Esophagus squamous epithelium (tissue), 5 donors: ENCODE measurements around the gene USP37. TPM values are rescaled to one million over a fixed set of nuclear protein-coding genes. Genes with fewer than 3 reads are reported as not detected.

Source experiments
- DNase-seq: peaks from one replicate; lab custom pipeline; 2025; lab: John Stamatoyannopoulos, UW
- H3K27ac ChIP-seq, 4 donors: fragments of 200-600 bp; sonication (generic); one replicate each; pipeline ENCODE4 v1.5.1; 2016 to 2019; ENCODE audit warnings: mild to moderate bottlenecking in 1 of 4
- H3K27me3 ChIP-seq, 4 donors: fragments of 200-600 bp; sonication (generic); 1 replicate in 3 of 4; 2 replicates in 1 of 4; pipeline versions ENCODE4 v1.5.1 to v1.6.0; 2017 to 2021; ENCODE audit warnings: antibody characterized with exemption in 1 of 4
- H3K36me3 ChIP-seq, 3 donors: fragments of 200-600 bp; sonication (generic); one replicate each; pipeline ENCODE4 v1.5.1; 2016 to 2019
- H3K4me1 ChIP-seq, 3 donors: fragments of 200-600 bp; sonication (generic); one replicate each; pipeline ENCODE4 v1.5.1; 2017 to 2019
- H3K4me3 ChIP-seq, 4 donors: fragments of 200-600 bp; sonication (generic); 1 replicate in 3 of 4; 2 replicates in 1 of 4; pipeline ENCODE4 v1.5.1; 2016 to 2019; ENCODE audit warnings: mild to moderate bottlenecking in 2 of 4, moderate library complexity in 1 of 4
- H3K9me3 ChIP-seq, 3 donors: fragments of 200-600 bp; sonication (generic); one replicate each; pipeline ENCODE4 v1.5.1; 2016 to 2019
- POLR2A ChIP-seq, 4 donors: fragments of 450-650 bp; IDR thresholded peaks; one replicate each; pipeline ENCODE4 v1.6.1; 2017; ENCODE audit warnings: antibody characterized with exemption in 4 of 4, mild to moderate bottlenecking in 4 of 4, moderate library complexity in 3 of 4
- whole genome bisulfite sequencing, 2 donors: methylation state at CpG; one replicate each; pipeline ENCODE4 v1.1.5; 2018; 5-methylcytosine and 5-hydroxymethylcytosine counted together
- intact Hi-C: fragments of 100-400 bp; cut with DNase I; formaldehyde crosslinking; loops from one replicate; pipeline ENCODE4 v1.15.0; 2022
- total RNA-seq, 4 donors: library from RNA; depleted of rRNA; stranded (reverse); fragments of >200 nt; gene quantifications; one replicate each; pipeline ENCODE4 v1.1.0, GENCODE V29; 2016
- TF ChIP-seq, protein P1 (sequence below), 6 experiments: fragments of 450-650 bp in 4 of 6; fragments of 200-600 bp in 2 of 6; sonication (generic) in 2 of 6; IDR thresholded peaks; one replicate each; pipeline ENCODE4 v1.5.1; 2016 to 2019; ENCODE audit warnings: antibody characterized with exemption in 6 of 6, mild to moderate bottlenecking in 4 of 6, moderate library complexity in 4 of 6
- donor health status: DM: yes; HTN: yes; CAD: no.

The USP37 gene
- total RNA-seq, 4 donors from 2014 or later: 6.0 to 10.9 (median 7.8) TPM

DNA sequence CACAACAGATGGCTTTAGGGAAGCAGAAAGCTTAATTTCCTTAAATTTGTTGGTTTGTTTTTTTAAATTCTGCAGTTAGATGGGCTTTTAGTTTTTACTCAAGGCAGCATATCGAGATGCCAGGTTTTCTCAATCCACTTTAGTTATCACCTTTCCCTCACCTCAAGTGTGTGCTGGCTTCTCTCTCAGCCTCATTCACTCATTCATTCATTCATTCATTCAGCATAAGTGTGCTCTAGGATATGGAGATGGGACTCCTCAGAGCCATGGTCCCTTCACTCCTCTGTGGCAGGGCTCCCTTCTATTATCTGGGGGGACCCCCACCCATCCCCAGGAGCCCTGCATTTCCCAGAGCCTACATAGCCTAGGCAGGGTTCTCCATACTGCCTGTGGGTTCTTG, 130.2 kb downstream of the USP37 start:
- H3K9me3 ChIP-seq: no peaks in the 10 kb centered on the region
- no peak for DNase-seq
- TF ChIP-seq, protein P1, sequence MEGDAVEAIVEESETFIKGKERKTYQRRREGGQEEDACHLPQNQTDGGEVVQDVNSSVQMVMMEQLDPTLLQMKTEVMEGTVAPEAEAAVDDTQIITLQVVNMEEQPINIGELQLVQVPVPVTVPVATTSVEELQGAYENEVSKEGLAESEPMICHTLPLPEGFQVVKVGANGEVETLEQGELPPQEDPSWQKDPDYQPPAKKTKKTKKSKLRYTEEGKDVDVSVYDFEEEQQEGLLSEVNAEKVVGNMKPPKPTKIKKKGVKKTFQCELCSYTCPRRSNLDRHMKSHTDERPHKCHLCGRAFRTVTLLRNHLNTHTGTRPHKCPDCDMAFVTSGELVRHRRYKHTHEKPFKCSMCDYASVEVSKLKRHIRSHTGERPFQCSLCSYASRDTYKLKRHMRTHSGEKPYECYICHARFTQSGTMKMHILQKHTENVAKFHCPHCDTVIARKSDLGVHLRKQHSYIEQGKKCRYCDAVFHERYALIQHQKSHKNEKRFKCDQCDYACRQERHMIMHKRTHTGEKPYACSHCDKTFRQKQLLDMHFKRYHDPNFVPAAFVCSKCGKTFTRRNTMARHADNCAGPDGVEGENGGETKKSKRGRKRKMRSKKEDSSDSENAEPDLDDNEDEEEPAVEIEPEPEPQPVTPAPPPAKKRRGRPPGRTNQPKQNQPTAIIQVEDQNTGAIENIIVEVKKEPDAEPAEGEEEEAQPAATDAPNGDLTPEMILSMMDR (IDR thresholded peaks at IDR 0.05): no peak
- TF ChIP-seq POLR2A (IDR thresholded peaks at IDR 0.05): no peak
- 94 to 100% methylated on average over 1 of the region's 1 CpG for WGBS, 2 donors
- H3K4me3 ChIP-seq: no peak overlapping the region
- peaks cover 0 to 5% (median 4%) of the 10 kb centered on the region in 3 donors for H3K4me1 ChIP-seq
- H3K36me3 ChIP-seq: no peaks in the 10 kb centered on the region
- peak overlapping the region in 2 of 4 donors; percentile 14 to 29 for H3K27ac ChIP-seq
- intact Hi-C loops: no loop called here
- H3K27me3 ChIP-seq: no peaks in the 10 kb centered on the region

DNA sequence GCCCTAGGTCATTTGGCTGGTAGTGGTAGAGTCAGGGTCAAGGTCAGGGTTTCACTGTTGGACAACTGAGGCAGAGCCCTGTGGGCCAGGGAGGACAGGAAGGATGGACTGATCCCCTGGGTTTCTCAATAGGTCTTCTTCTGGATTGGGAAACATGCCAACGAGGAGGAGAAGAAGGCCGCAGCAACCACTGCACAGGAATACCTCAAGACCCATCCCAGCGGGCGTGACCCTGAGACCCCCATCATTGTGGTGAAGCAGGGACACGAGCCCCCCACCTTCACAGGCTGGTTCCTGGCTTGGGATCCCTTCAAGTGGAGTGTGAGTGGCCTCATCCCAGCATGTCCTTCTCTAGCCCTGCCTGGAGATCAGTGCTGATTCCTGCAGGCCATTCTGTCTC, 131.2 kb downstream of the USP37 start:
- H3K4me1 ChIP-seq: peaks cover 0 to 5% (median 4%) of the 10 kb centered on the region in 3 donors
- H3K27ac ChIP-seq: no peak overlapping the region
- no peaks in the 10 kb centered on the region for H3K36me3 ChIP-seq
- H3K27me3 ChIP-seq: no peaks in the 10 kb centered on the region
- 88 to 90% methylated on average over 2 to 5 of the region's 5 CpGs for WGBS, 2 donors
- DNase-seq: no peak
- TF ChIP-seq, protein P1 (IDR thresholded peaks at IDR 0.05): no peak
- no peak for TF ChIP-seq POLR2A (IDR thresholded peaks at IDR 0.05)
- intact Hi-C loops: no loop called here
- H3K4me3 ChIP-seq: no peak overlapping the region
- no peaks in the 10 kb centered on the region for H3K9me3 ChIP-seq

DNA sequence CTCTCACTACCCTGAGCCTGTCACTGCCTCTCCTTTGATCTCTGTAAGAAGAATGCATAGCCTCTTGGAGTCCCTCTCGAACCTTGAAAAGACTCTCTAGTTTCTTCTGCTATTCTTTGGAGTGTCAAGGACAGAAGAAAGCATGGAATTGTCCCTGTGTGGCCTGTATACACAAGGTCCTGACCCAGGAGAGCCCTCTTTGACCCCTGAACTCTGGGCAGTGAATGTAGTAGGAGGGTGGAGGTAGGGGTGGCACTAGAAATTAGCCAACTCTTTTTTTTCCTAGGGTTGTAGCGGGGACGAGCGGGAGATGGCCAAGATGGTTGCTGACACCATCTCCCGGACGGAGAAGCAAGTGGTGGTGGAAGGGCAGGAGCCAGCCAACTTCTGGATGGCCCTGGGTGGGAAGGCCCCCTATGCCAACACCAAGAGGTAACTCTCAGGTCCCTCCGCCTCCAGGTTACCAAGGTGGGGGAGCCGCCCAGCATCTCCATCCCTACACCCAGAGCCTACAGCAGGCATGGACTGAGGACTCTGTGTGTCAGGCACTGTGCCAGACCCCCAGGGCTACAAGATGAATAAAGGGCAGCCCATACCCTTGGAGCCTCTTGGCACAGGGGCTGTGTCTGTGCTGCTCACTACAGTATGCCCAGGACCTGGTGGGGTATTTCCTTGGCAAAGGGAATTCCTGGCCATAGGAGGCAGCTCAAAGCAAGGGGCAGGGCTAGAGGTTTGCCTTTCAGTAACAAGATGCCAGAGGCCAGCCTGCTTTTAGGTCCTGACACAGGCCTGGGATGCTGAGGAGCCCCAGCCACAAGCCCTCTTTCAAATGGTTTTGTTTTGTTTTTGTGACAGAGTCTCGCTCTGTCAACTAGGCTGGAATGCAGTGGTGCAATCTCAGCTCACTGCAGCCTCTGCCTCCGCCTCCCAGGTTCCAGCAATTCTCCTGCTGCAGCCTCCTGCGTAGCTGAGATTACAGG, 132.9 kb downstream of the USP37 start:
- H3K4me3 ChIP-seq: no peak overlapping the region
- no peaks in the 10 kb centered on the region for H3K9me3 ChIP-seq
- intact Hi-C loops: no loop called here
- H3K4me1 ChIP-seq: peaks cover 0 to 5% (median 4%) of the 10 kb centered on the region in 3 donors
- H3K36me3 ChIP-seq: no peaks in the 10 kb centered on the region
- H3K27ac ChIP-seq: no peak overlapping the region
- DNase-seq: no peak
- WGBS, 2 donors: 88 to 100% methylated on average over 9 to 10 of the region's 11 CpGs
- H3K27me3 ChIP-seq: no peaks in the 10 kb centered on the region
- TF ChIP-seq, protein P1 (IDR thresholded peaks at IDR 0.05): no peak
- no peak for TF ChIP-seq POLR2A (IDR thresholded peaks at IDR 0.05)

DNA sequence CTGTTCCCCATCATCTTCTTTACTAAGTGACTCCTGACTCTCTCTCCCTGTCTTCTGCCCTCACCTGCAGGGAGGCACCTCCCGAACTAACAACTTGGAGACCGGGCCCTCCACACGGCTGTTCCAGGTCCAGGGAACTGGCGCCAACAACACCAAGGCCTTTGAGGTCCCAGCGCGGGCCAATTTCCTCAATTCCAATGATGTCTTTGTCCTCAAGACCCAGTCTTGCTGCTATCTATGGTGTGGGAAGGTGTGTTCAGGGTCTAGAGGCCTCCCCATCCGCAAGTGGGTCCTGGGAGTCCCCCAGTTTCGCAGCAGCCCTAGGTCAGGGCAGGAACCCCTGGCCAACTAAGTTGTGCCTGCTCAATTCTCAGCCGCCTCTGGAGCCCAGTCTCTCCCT, 133.7 kb downstream of the USP37 start:
- intact Hi-C loops: no loop called here
- no peak for TF ChIP-seq POLR2A (IDR thresholded peaks at IDR 0.05)
- TF ChIP-seq, protein P1 (IDR thresholded peaks at IDR 0.05): no peak
- Histone ChIP-seq H3K9me3 (no peaks in the 10 kb centered on the region), H3K4me1 (peaks cover 0 to 5% (median 4%) of the 10 kb centered on the region in 3 donors), H3K27me3 (no peaks in the 10 kb centered on the region), H3K36me3 (no peaks in the 10 kb centered on the region), H3K27ac (no peak overlapping the region), H3K4me3 (no peak overlapping the region)
- 86 to 92% methylated on average over 8 to 9 of the region's 9 CpGs for WGBS, 2 donors
- no peak for DNase-seq

DNA sequence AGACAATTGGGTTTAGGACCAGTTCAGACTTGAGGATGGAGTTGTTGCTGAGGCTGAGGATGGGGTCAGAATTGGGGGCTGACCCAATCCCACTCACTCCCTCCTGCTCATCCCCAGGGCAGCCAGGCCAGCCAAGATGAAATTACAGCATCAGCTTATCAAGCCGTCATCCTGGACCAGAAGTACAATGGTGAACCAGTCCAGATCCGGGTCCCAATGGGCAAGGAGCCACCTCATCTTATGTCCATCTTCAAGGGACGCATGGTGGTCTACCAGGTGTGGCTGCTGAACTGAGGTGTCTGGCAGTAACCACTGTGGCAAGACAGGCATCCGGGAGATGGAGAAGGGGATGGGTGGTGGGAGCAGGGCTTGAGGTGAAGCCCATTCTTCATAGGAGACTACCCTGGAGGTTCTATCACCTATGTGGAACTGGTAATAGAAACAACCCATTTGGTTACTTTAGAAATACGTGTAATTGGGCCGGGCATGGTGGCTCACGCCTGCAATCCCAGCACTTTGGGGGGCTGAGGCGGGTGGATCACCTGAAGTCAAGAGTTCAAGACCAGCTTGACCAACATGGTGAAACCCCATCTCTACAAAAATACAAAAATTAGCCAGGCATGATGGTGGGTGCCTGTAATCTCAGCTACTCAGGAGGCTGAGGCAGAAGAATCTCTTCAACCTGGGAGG, 135.3 kb downstream of the USP37 start:
- DNase-seq: no peak

More for the DNA sequence above, 135.3 kb downstream of the USP37 start:
- intact Hi-C loops: no loop called here
- Histone ChIP-seq H3K4me3 (no peak overlapping the region), H3K27ac (no peak overlapping the region), H3K9me3 (no peaks in the 10 kb centered on the region), H3K4me1 (no peaks in the 10 kb centered on the region), H3K27me3 (no peaks in the 10 kb centered on the region), H3K36me3 (no peaks in the 10 kb centered on the region)
- TF ChIP-seq POLR2A (IDR thresholded peaks at IDR 0.05): no peak
- TF ChIP-seq, protein P1 (IDR thresholded peaks at IDR 0.05): no peak
- 87 to 100% methylated on average over 3 to 7 of the region's 8 CpGs for WGBS, 2 donors
